Stomach (tissue), 4 donors: Measurements from ENCODE around the gene PSIP1.

Experiments used
- EP300 ChIP-seq: sonication (generic); formaldehyde crosslinking; IDR thresholded peaks from one replicate; pipeline ENCODE4 v1.6.1; 2017; ENCODE audit warnings: antibody characterized with exemption
- POLR2A ChIP-seq, 4 donors: fragments of 450-650 bp; IDR thresholded peaks; one replicate each; pipeline ENCODE4 v1.6.1; 2016; ENCODE audit warnings: antibody characterized with exemption in 4 of 4, control low read depth in 2 of 4, mild to moderate bottlenecking in 1 of 4, moderate library complexity in 1 of 4

- TF ChIP-seq POLR2A (IDR thresholded peaks at IDR 0.05), result no peak
- no peak for TF ChIP-seq EP300
These were observed 41.4 kb downstream of the PSIP1 start for GRCh38 chr9:15469406-15469805.
